ENCODE results near the gene TNS4. TPM values are rescaled to one million over a fixed set of nuclear protein-coding genes. Genes with fewer than 3 reads are reported as not detected.

The TNS4 gene
- total and polyA plus RNA-seq, 9 of the 15 experiments (the other 6 are each of a cell fraction or from before 2014, with no cell fraction given), result 0.04 to 0.73 (median 0.24) TPM; not detected in 1

DNA sequence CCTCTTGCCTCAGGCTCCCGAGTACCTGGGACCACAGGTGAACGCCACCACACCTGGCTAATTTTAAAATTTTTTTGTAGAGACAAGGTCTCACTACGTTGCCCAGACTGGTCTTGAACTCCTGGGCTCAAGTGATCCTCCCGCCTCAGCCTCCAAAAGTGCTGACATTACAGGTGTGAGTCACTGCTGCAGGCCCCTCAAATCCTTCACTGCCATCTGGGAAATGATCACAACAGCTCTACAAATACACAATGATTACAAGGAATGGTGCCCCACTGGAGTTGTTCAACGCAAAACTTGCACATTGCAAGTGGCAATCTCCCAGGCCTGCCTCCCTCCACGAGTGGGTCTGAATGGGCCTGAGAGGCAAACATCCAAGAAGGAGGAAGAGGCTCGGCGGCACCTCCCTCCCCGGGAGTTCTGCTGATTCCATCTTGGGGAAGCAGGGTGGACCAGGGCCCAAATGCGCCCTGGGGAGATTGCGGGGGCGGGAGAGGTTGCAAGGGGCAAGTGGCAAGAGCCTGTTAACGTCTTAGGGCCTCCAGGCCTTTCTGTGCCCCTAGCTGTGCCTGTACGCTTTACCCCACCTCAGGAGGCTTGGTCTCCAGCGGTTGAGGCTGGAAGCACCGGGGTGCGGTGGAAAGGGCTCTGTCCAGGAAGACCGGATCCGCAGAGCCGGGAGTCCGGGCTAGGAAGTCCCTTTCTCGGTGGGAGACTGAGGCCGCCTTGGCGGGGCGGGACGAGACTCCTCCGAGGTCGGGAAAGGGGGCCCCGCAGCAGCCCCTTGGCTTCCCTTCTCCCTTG is 58.8 kb downstream of the TNS4 start (continued):
- TF ChIP-seq MAZ (CRISPR knock-in tag; conservative IDR thresholded peaks at IDR 0.05 in 1 of 2, IDR thresholded peaks at IDR 0.05 in 1 of 2) (peak in 1 of 2 experiments; percentile 39; a peak in 1 of 4 replicates), TBP (optimal IDR thresholded peaks at IDR 0.05; ENCODE audit: low read depth, low read length) (peak; percentile 27), ZNF668 (CRISPR knock-in tag; IDR thresholded peaks at IDR 0.05) (no peak), CBFA2T2 (conservative IDR thresholded peaks at IDR 0.05) (no peak), MED1 (CRISPR knock-in tag; IDR thresholded peaks at IDR 0.05; ENCODE audit: borderline replicate concordance) (no peak), MNT (conservative IDR thresholded peaks at IDR 0.05) (peak in 1 of 2 experiments; percentile 13; a peak in 1 of 4 replicates), KDM5B (IDR thresholded peaks at IDR 0.05; ENCODE audit: insufficient replicate concordance, low read depth, low read length) (no peak), ZNF780A (CRISPR knock-in tag; IDR thresholded peaks at IDR 0.05) (no peak), TFE3 (CRISPR knock-in tag; IDR thresholded peaks at IDR 0.05) (no peak), BRCA1 (IDR thresholded peaks at IDR 0.05) (no peak), BRCA1 (CRISPR knock-in tag; IDR thresholded peaks at IDR 0.05) (no peak), POLR2H (tag; IDR thresholded peaks at IDR 0.05; ENCODE audit: low read depth) (no peak), ZBTB8A (IDR thresholded peaks at IDR 0.05; ENCODE audit: partially characterized antibody) (no peak), WHSC1 (IDR thresholded peaks at IDR 0.05; ENCODE audit: low read length) (no peak), ZNF766 (CRISPR knock-in tag; conservative IDR thresholded peaks at IDR 0.05) (no peak), AFF4 (CRISPR knock-in tag; IDR thresholded peaks at IDR 0.05) (no peak), CBFB (CRISPR knock-in tag; IDR thresholded peaks at IDR 0.05) (no peak), RNF2 (IDR thresholded peaks at IDR 0.05) (no peak), ZNF217 (CRISPR knock-in tag; IDR thresholded peaks at IDR 0.05) (no peak), U2AF1 (optimal IDR thresholded peaks at IDR 0.05; ENCODE audit: low read depth, low read length) (no peak), TOE1 (IDR thresholded peaks at IDR 0.05; ENCODE audit: borderline replicate concordance) (no peak), TOE1 (CRISPR knock-in tag; IDR thresholded peaks at IDR 0.05; ENCODE audit: borderline replicate concordance, low read depth) (no peak)

All from K562 (cell line).